Stimulated activated CD4-positive, alpha-beta T cell treated with anti-CD3 and anti-CD28 coated beads, TNF-alpha, amount 100 ng/mL, for 4 hours (primary cell): ENCODE data around the gene STK38L.

Experiments used
- DNase-seq, 3 experiments: peaks; one replicate each; pipeline ENCODE4 v3.0.0-alpha.2; 2020; ENCODE audit warnings: low read depth in 3 of 3

Gene STK38L

GRCh38 chr12:27345376-27345775 lies 101.3 kb downstream of the STK38L start:
- no peak for DNase-seq

- no peak for DNase-seq
These were observed 103.7 kb downstream of the STK38L start for GRCh38 chr12:27347779-27348178.

- DNase-seq = no peak
These were observed 107.4 kb downstream of the STK38L start for GRCh38 chr12:27351476-27351875.

GRCh38 chr12:27355486-27355885 lies 111.4 kb downstream of the STK38L start:
- no peak for DNase-seq

GRCh38 chr12:27355979-27356378 lies 111.9 kb downstream of the STK38L start:
- no peak for DNase-seq

- DNase-seq = no peak
These were observed 115.7 kb downstream of the STK38L start for GRCh38 chr12:27359578-27360340.

- no peak for DNase-seq
These were observed 117.3 kb downstream of the STK38L start for GRCh38 chr12:27361372-27361771.

GRCh38 chr12:27366621-27367020 lies 122.5 kb downstream of the STK38L start:
- DNase-seq = no peak

GRCh38 chr12:27367078-27367477 lies 123.0 kb downstream of the STK38L start:
- no peak for DNase-seq
